HG03095 (cell line): ENCODE results near the gene NDST1.
A peak's percentile ranks its signal among the peaks of the same experiment; 100 is the strongest.
"Not testable (repeated sequence)": the region's sequence is repeated elsewhere in the genome, so short reads cannot be mapped to it uniquely, and the experiment has no call there.

Source experiments
- ATAC-seq: cut with Tn5 transposase; IDR thresholded peaks from one replicate; pipeline ENCODE4 v1.9.1; 2021; ENCODE audit warnings: moderate library complexity; ENCODE audit not compliant: unreplicated experiment

Gene NDST1

DNA sequence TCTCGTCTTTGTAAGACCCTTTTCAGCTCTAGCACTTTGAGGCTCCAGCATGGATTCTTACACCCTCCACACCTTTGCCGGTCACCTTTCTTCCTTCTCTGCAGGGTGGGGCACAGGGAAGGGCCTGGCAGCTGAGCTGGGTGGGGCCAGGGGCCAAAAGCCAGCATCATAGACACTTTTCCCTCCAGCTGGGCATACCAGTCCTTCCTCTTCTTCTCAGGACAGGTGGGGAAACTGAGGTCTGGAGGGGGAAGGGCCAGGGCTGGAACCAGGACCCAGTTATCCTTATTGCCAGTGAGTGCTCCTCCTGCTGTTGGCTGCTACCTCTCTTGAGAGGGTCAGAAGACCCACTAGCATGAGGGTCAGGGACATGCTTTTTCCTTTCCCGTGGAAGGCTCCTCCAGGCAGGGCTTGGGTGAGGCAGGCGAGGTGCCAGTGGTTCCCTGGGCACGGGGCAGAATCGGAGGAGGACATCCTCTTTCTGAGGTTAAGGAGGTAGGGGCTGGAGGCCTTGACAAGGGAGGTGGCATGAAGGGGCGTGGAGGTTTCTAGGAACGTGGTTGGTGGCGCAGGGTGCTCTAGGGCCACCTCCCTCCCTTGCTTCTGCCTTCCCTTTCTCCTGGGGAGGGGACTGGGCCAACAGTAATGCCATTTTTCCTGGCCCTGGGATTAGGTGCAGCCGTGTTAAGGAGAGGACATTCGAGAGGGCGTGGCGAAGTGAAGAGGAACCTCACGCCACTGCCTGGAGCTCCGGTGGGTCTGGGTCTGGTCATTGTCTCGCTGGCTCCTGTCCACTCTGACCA, at the start of gene NDST1:
TSS of gene NDST1 (plus strand) at position 658 of the 803 bp plus-strand sequence. CDS start 13,124 bp downstream, outside the sequence.
- ATAC-seq, result no peak

DNA sequence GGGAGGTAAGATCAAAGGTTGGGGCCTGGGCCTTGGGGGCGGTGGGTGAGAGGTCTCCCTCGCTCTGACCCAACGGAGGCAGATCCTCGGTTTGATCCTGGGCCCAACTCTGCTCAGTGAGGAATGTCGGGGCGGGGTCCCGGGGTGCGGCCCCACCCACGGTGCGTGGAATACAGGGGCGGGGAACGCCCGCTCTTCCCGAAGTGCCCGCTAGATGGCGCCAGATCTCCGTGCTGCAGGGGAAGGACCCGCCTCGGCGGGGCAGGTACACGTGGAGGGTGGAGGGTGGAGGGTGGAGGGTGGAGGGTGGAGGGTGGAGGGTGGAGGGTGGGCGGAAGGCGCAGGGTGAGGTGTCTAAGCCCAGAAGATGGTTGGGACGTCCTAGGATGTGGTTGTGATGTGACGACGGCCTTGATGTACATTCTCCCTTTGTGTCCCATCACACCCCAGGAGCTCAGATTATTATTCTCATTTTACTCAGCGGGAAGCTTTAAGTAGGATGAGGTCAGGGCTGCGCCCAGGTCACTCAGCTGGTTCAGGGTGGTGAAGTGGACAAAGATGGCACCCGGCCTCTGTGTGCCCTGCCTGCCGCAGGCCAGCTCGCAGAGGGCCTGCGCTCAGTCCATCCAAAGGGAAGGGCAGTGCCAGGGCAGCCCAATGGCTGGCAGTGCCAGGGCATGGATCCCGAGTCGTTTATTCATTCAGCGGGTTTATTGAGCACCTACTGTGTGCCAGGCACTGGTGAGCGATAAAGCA, 49.0 kb upstream of the NDST1 start:
- ATAC-seq, result no peak

DNA sequence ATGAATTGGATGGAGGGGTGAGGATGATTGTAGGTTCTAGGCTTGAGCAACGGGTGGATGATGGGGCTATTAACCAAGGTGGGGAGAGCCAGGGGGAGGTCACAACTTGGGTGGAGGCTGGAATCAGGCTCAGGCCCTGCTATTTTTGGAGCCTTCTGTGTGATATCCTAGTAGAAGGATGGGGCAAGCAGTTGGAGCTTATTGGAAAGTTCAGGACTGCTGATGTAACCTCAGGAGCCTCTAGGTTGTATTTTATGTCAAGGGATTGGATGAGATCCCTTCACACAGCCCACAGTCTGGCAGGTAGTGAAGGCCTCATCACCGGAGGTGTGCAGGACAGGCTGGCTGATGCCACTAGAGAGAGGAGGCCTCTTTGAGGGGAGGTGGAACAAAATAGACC, 47.1 kb upstream of the NDST1 start:
- no peak for ATAC-seq

DNA sequence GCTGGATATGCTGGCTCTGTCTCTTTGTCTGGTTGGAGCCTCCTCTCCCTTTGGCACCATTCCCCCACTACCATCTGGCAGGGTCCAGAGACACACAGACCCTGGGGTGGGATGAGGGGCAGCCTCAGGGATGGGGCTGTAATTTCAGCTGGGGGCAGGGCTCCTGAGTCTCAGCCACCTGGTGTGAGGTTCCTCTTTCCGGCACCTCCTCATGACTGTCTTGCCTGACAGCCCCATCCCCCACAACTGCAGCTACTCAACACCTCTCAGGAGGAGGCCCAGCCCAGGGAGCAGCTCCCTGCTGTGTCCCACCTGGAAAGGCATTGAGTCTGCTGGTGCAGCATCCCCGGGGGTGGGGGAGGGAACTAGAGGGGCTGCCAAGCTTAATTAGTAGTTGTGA, 46.7 kb upstream of the NDST1 start:
- ATAC-seq, result peak; percentile 79

DNA sequence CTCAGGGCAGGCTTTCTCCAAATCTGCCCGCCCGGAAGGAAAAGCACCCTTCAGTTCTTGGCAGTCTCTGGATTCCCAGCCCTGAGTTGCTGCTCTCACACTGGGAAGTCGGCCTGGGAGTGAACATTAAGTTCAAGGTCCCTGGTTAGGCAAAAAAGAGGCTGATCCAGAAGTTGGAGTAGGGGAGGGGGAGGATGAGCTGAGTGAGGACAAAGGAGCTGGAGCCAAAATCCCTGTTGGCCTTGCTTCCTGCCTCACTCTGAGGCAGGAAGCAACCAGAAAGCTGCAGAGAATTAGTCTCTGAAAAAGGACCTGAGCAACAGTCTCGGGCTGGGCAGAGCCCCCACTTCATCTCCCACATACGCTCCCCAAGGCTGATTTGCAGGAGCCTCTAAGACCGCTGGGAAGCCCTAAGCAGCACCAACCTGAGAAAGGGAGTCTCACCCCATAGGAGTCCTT, 43.3 kb upstream of the NDST1 start:
- no peak for ATAC-seq

DNA sequence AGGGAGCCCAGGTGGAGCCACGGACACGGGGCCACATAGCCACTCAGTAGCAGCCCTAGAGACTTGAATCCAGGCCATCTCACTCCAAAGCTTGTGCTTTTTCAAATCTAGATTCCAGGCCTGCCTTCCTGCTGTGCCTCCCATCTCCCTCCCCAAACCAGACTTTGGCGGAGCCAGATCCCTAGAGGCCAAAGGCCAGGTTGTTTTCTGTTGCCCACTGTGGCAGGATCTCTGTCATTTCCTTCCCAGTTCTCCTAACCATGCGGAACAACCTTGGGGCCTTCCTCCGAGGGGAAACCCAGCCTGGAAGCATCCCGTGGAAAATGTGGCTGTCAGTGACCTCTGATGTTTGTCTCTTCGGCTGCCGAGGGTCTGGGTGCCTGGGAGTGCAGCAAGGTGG, 42.0 kb upstream of the NDST1 start:
- ATAC-seq, result no peak

DNA sequence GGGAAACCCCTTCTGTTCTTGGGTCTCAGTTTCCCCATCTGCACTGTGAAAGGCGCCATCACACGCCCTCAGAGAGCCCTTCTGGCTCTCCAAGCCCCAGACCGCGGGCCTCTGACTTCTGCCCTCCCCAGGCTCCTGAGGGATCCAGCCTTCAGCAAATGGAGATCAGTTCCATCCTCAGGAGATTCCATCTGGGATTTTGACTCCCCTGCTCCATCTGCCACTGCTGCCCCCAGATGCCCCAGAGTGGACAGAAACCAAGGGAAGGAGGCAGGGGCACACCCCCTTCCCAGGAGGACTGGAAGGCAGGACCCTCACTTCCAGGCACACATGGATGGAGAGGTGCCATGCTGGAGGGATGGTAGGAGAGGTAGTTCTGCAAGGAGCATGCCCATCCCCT, 39.7 kb upstream of the NDST1 start:
- no peak for ATAC-seq

DNA sequence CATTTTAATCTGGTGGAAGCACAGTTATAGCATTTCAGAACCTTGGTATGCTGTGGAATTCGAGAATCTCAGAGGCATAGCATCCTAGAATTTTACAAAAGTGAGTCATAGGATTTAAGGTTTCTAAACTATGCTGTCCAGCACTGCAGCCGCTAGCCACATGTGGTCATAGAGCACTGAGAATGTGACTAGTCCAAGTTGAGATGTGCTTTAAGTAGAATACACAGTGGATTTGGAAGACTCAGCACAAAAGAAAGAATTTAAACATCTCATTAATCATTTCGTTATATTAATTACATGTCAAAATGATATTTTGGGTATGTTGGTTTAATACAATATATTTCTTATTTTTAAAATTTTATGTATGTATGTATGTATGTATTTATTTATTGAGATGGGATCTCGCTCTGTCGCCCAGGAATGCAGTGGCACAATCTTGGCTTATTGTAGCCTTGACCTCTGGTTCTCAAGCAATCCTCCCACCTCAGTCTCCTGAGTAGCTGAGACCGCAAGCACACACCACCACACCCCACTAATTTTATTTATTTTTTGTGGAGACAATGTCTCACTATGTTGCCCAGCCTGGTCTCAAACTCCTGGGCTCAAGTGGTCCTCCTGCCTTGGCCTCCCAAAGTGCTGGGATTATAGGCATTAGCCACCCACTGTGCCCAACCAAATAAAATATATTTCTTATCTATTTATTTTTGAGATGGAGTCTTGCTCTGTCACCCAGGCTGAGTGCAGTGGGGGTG, 38.0 kb upstream of the NDST1 start:
- ATAC-seq, result no peak

DNA sequence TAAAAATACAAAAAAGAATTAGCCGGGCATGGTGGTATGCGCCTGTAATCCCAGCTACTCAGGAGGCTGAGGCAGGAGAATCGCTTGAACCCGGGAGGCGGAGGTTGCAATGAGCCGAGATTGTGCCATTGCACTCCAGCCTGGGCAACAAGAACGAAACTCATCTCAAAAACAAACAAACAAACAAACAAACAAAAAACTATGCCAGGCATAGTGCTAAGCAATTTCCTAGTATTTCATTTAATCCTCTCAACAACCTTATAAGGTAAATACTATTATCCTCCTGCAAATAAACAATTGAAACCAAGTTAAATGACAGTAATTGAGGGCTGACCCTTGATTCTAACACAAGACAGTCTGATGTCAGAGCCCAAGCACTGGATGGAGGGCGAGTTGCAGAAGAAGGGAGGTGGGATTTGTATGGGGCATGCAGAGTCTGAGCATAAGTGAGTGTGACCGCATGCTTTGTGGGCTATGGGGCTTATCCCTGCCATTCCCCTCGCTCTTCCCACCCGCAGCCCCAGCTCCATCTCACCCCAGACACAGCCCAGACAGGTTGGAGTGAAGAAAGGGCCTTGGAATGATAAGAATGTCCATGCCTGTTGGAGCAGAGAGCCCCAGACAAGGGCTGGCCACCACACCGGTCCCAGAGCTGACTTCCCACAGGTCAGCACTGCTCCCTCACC, 34.1 kb upstream of the NDST1 start:
- ATAC-seq, result no peak

DNA sequence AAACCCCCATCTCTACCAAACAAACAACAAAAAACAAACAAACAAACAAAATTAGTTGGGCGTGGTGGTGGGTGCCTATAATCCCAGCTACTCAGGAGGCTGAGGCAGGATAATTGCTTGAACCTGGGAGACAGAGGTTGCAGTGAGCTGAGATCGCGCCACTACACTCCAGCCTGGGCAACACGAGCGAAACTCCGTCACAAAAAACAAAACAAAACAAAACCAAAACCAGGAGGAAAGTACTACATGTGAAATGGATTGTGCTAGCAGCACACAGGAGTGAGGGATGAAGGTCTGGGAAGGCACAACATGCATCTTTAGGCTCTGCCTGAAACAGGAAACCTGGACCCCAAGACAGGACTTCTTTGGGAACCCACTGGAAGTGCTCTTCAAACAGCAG, 31.4 kb upstream of the NDST1 start:
- not testable (repeated sequence) for ATAC-seq

DNA sequence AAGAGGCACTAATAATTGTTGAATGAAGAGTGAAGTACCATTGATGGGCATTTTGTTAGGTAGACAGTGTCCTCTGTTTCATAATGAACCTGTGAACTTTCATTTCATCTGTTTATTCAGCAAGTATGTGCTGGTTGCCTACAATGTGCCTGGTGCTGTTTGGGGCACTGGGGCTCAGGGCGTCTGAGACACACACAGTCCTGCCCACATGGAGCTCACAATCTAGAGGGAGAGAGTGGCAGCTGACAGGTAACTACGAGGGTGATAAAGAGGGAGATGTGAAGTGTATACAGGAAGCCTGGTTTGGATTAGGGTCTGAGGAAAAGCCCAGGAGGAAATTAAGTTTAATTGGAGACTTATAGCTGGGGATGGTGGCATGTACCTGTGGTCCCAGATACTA, 28.5 kb upstream of the NDST1 start:
- ATAC-seq, result no peak

DNA sequence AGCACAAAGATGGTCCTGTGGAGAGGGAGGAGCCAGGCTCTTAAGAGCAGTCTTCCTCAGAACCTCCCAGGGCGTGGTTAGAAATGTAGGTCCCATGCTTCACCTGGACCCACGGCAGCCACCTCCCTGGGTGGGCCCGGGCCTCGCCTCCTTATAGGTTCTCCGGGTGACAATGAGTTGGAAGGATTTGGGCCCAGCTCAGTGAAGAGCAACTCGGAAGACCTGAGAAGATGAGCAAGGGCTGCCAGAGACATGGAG, 26.3 kb upstream of the NDST1 start:
- ATAC-seq, result no peak

DNA sequence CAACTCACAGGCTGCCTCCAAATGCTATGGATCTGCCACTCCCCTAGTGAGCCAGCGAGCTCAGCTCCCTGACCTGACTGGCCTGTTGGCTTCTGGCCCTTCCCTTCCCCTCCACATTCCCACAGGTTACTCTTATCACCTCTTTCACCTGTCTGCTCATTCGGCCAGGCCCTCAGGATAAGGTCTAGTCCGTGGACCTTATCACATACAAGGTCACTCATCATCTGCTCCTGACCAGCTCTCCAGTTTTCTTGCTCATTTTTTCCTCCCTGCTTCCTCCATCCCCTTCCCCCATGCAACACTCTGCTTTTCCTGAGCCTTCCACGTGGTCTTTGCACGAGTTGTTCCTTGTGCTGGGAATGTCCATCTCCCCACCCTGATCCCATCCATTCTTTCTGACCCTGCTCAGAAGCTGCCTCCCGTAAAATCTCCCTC, 25.9 kb upstream of the NDST1 start:
- no peak for ATAC-seq

DNA sequence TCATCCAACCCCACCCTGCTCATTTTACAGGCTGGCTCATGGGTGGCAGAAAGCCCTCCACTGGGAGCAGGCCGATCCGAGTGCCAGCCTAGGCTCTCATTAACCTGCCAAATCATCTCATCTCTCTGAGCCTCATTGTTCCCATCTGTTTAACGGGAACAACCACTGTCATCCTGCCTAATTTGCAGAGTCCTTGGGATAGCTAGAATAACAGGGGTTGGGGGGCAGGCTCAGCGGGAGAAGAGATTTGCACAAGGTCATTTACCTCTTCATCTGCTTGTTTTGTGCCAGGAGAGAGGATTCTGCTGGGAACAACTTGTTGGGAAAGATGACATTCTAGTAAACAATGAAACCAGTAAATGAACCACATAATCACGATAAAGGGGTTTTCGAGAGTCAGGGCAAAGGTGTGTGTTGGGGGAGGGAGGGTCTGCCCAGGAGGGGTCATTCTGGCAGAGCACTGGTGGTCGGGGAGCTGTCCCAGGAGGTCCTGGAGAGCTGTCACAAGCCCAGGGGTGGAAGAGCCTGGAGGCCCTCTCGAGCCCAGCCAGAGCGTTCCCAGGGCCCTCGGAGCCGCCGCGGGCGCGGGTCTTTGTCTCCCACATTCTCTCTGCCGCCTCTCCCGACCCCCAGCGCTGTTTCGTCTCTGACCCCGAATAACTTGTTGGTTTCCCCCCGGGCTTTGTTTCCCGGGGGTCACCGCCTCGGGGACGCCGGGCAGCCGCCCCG, 22.8 kb upstream of the NDST1 start:
- no peak for ATAC-seq

DNA sequence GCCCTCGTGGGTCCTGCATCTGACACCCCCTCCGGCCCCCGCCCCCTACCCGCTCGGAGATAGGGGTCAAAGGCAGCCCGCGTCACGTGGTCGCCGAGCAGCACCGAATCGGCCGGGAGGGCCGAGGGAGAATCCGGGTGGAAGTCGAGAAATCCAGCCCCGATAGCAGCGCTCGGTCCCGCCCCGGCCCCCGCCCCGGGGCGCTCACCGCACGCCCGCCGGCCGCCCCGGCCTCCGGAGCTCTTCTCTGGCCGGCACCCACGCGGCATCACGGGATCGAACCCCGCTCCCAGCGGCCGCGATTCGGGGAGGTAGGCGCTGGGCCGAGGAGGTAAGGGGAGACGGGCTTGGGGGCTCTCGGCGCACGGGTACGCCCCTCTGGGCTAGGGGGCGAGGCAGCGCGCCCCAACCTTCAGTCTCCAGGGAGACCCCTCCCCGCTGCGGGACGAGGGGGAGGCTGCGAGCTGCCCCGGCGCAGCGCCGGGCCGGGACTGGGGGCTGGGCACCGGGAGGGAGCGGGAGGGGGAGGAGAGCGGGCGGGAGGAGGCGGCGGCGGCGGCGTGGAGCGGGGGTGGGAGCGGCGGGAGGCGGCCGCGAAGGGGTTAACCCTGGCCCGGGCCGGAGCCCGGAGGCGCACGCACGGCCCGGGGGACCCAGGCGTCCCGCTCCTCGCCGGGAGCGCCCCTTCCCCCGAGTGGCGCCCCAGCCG, 22.1 kb upstream of the NDST1 start:
- ATAC-seq, result no peak

DNA sequence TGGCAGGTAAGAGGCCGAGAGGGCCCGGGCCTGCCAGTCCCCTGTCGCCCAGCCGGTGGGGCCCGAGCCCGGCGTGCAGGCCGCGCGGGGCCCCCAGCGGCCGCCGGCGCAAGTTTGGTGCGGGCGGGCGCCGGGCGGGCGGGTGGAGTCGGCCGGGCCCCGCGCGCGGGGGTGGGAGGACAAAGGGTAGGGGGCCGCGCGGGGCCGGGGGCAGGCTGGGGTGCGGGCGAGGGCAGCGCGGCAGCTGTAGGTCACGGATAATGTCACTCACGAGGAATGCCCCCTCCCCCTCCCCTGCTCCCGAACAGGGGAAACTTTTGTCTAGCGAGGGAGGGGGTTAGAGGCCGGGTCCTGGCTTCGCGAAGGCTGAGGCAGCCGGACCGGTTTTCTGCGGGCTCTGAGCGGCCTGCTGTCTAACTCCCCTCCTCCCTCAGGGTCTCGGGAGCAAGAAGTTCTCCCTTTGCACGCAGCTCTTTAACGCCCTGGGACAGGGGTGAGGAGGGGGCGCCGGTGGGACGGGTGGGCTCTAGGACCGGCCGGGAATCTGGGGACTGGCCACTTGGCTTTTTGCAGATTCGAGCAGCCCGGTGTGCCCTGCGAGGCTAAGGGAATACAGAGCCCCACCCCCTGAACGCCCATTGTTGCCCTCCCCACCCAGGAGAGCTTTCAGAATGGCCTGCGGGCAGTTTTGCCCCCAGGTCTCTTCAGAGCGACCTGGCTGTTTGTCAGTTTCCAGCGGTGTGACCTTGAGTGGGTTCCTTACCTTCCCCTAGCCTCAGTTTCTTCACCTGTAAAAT, 21.3 kb upstream of the NDST1 start:
- ATAC-seq, result no peak

DNA sequence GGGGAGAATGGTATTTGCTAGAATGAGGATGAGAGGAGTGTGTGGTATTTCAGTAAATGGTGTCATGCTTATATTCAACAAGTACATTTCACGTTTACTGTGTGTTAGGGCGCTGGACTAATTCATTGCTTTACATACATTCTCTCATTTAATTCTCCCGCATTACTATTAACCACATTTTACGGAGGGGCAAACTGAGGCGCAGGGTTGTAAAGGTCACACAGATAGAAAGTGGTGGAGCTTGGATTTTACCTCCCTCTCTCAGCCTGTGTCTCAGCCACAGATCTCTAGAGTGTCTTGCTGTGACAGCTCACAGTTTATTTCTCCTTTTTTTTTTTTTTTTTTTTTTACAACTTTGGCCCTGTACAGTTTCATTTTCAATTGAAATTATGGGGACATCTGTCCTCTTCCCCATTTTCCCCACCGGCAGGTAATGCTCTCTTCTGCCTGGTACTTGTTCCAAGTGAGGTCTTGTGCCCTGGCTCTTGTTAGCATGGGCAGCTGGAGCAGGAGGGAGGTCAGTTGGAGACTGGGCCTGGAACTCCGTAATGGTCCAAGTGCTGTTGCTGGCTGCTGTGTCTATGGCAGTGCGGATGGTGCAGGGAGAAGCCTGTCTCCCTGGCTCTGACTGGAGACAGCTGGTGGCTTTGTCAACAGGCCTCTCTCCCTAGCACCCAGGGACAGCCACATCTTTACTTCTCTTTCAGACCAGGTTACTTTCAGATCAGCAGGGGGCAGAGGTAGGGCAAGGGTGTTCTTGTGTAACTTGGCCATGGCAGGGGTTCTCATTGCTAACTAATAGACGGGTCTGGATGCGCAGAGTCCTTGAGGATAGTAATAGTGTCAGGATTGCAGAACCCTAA, 20.5 kb upstream of the NDST1 start:
- ATAC-seq, result no peak
